ENCODE measurements around the gene CABP2.

CABP2 gene

GRCh38 chr11:67510023-67510345, 13.3 kb downstream of the CABP2 start:
- Histone ChIP-seq H3K4me1 (ENCODE audit: insufficient read depth, low read length) (peaks cover 34% of the 10 kb centered on the region), H3K9me3 (ENCODE audit: insufficient read depth, low read length, severe bottlenecking) (no peaks in the 10 kb centered on the region), H3K9ac (ENCODE audit: low read depth, low read length) (no peak overlapping the region), H2AFZ (ENCODE audit: low read depth, low read length) (no peak overlapping the region), H3K27me3 (ENCODE audit: insufficient read depth, low read length, poor library complexity) (no peaks in the 10 kb centered on the region), H3K27ac (ENCODE audit: low read length) (no peak overlapping the region), H3K4me2 (ENCODE audit: insufficient read depth, low read length) (no peak overlapping the region), H4K20me1 (ENCODE audit: insufficient read depth, low read length) (peaks cover 18% of the 10 kb centered on the region), H3K79me2 (ENCODE audit: insufficient read depth, low read length) (peaks cover 23% of the 10 kb centered on the region), H3K4me3 (ENCODE audit: low read depth in 1 of 2, low read length in 2 of 2) (no peak overlapping the region), H3K36me3 (ENCODE audit: insufficient read depth, low read length) (peaks cover 14% of the 10 kb centered on the region)
- DNase-seq, result no peak
- TF ChIP-seq CTCF (IDR thresholded peaks at IDR 0.05; ENCODE audit: borderline replicate concordance, extremely low read depth, low read length, poor library complexity, severe bottlenecking), result no peak
- no peak for TF ChIP-seq EZH2 (IDR thresholded peaks at IDR 0.05; ENCODE audit: borderline replicate concordance, low read depth, low read length, severe bottlenecking)
- no peak for ATAC-seq (ENCODE audit: insufficient read depth, low read depth)

GRCh38 chr11:67508486-67509121, 14.6 kb downstream of the CABP2 start:
- Histone ChIP-seq H3K9me3 (ENCODE audit: insufficient read depth, low read length, severe bottlenecking) (no peaks in the 10 kb centered on the region), H3K4me3 (ENCODE audit: low read depth in 1 of 2, low read length in 2 of 2) (peak overlapping the region; percentile 42 to 85; a peak in 3 of 4 replicates), H3K36me3 (ENCODE audit: insufficient read depth, low read length) (peaks cover 14% of the 10 kb centered on the region), H3K79me2 (ENCODE audit: insufficient read depth, low read length) (peaks cover 36% of the 10 kb centered on the region), H4K20me1 (ENCODE audit: insufficient read depth, low read length) (peaks cover 27% of the 10 kb centered on the region), H3K4me2 (ENCODE audit: insufficient read depth, low read length) (peak overlapping the region; percentile 95), H3K9ac (ENCODE audit: low read depth, low read length) (peak overlapping the region; percentile 79), H3K4me1 (ENCODE audit: insufficient read depth, low read length) (peaks cover 41% of the 10 kb centered on the region), H3K27me3 (ENCODE audit: insufficient read depth, low read length, poor library complexity) (no peaks in the 10 kb centered on the region), H2AFZ (ENCODE audit: low read depth, low read length) (peak overlapping the region; percentile 95), H3K27ac (ENCODE audit: low read length) (peak overlapping the region; percentile 96)
- peak; percentile 14 for TF ChIP-seq CTCF (IDR thresholded peaks at IDR 0.05; ENCODE audit: borderline replicate concordance, extremely low read depth, low read length, poor library complexity, severe bottlenecking)
- no peak for TF ChIP-seq EZH2 (IDR thresholded peaks at IDR 0.05; ENCODE audit: borderline replicate concordance, low read depth, low read length, severe bottlenecking)
- ATAC-seq (ENCODE audit: insufficient read depth, low read depth) (peak; percentile 35), DNase-seq (peak; percentile 98)

GRCh38 chr11:67507864-67508485, 15.3 kb downstream of the CABP2 start, which contains the start of gene CDK2AP2:
CDK2AP2 (minus strand) TSS chr11:67508162; CDS start chr11:67508082, 80 bp downstream.
- DNase-seq, result peak; percentile 99
- Histone ChIP-seq H3K27ac (ENCODE audit: low read length) (peak within 1 kb of the TSS; percentile 96), H3K79me2 (ENCODE audit: insufficient read depth, low read length) (peaks cover 42% of the 10 kb centered on the region), H3K9me3 (ENCODE audit: insufficient read depth, low read length, severe bottlenecking) (no peaks in the 10 kb centered on the region), H3K9ac (ENCODE audit: low read depth, low read length) (peak within 1 kb of the TSS; percentile 79), H3K27me3 (ENCODE audit: insufficient read depth, low read length, poor library complexity) (no peaks in the 10 kb centered on the region), H3K4me1 (ENCODE audit: insufficient read depth, low read length) (peaks cover 47% of the 10 kb centered on the region), H4K20me1 (ENCODE audit: insufficient read depth, low read length) (peaks cover 34% of the 10 kb centered on the region), H3K4me3 (ENCODE audit: low read depth in 1 of 2, low read length in 2 of 2) (peak within 1 kb of the TSS; percentile 42 to 85; a peak in 3 of 4 replicates), H3K36me3 (ENCODE audit: insufficient read depth, low read length) (peaks cover 17% of the 10 kb centered on the region), H2AFZ (ENCODE audit: low read depth, low read length) (peak within 1 kb of the TSS; percentile 95), H3K4me2 (ENCODE audit: insufficient read depth, low read length) (peak within 1 kb of the TSS; percentile 95)
- ATAC-seq (ENCODE audit: insufficient read depth, low read depth), result peak; percentile 84
- TF ChIP-seq EZH2 (IDR thresholded peaks at IDR 0.05; ENCODE audit: borderline replicate concordance, low read depth, low read length, severe bottlenecking) (no peak), CTCF (IDR thresholded peaks at IDR 0.05; ENCODE audit: borderline replicate concordance, extremely low read depth, low read length, poor library complexity, severe bottlenecking) (no peak)

Measured in DND-41 (cell line).